Large intestine (tissue), 3 donors: ENCODE measurements around the gene TOGARAM2. TPM values are rescaled to one million over a fixed set of nuclear protein-coding genes. Genes with fewer than 3 reads are reported as not detected.

Experiments
- DNase-seq, 2 donors: peaks; one replicate each; pipeline versions ENCODE4 v3.0.0 to v3.0.0-alpha.2; 2013
- H3K27ac ChIP-seq: one replicate; pipeline ENCODE4 v1.5.1; 2013; ENCODE audit warnings: low read length
- H3K27me3 ChIP-seq: 2 replicates; pipeline ENCODE4 v1.6.1; 2013; ENCODE audit warnings: low read length; ENCODE audit not compliant: control insufficient read depth, insufficient read depth
- H3K36me3 ChIP-seq: 2 replicates; pipeline ENCODE4 v1.6.1; 2013; ENCODE audit warnings: low read length; ENCODE audit not compliant: control insufficient read depth, insufficient read depth
- H3K4me1 ChIP-seq: one replicate; pipeline ENCODE4 v1.6.1; 2013; ENCODE audit warnings: low read length; ENCODE audit not compliant: control insufficient read depth, insufficient read depth
- H3K4me3 ChIP-seq: one replicate; pipeline ENCODE4 v1.5.1; 2013; ENCODE audit warnings: low read length
- H3K9me3 ChIP-seq: one replicate; pipeline ENCODE4 v1.6.1; 2013; ENCODE audit warnings: mild to moderate bottlenecking, low read depth, low read length, moderate library complexity; ENCODE audit not compliant: control insufficient read depth
- WGBS: methylation state at CpG from one replicate; pipeline ENCODE4 v1.1.5; 2013; ENCODE audit warnings: low lambda C conversion rate; ENCODE audit not compliant: insufficient coverage; 5-methylcytosine and 5-hydroxymethylcytosine counted together
- polyA plus RNA-seq: library from polyadenylated mRNA; unstranded; fragments of 120-200 nt; gene quantifications from one replicate; pipeline ENCODE4 v1.2.1, GENCODE V29; 2013

The TOGARAM2 gene
- polyA plus RNA-seq, 1 donor, result 2.1 TPM

DNA sequence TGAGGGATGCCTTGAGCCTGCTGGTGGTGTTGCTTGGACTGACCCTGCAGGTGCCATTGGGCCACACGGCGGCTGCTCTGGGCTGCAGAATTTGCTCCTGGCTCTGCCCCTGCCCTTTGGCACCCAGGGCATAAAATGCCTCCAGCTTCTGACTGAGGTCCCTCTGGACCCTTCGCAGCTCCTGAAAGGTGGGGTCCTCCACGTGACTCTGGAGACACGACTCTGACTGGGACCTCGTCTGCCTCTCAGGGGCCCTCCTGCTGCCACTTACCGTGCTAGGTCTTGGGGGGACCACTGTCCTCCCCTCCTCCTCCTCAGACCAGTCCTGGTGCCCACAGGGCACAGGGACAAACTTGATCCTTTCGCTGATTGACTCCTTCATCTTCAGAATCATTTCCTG lies 91.2 kb downstream of the TOGARAM2 start:
- H3K36me3 ChIP-seq, result no peaks in the 10 kb centered on the region
- DNase-seq, result no peak
- H3K9me3 ChIP-seq, result no peaks in the 10 kb centered on the region
- H3K4me1 ChIP-seq, result no peaks in the 10 kb centered on the region
- no peaks in the 10 kb centered on the region for H3K27me3 ChIP-seq
- H3K27ac ChIP-seq, result no peak overlapping the region
- H3K4me3 ChIP-seq, result no peak overlapping the region
- WGBS, result no CpG with 5 or more reads among the region's 8 CpGs

DNA sequence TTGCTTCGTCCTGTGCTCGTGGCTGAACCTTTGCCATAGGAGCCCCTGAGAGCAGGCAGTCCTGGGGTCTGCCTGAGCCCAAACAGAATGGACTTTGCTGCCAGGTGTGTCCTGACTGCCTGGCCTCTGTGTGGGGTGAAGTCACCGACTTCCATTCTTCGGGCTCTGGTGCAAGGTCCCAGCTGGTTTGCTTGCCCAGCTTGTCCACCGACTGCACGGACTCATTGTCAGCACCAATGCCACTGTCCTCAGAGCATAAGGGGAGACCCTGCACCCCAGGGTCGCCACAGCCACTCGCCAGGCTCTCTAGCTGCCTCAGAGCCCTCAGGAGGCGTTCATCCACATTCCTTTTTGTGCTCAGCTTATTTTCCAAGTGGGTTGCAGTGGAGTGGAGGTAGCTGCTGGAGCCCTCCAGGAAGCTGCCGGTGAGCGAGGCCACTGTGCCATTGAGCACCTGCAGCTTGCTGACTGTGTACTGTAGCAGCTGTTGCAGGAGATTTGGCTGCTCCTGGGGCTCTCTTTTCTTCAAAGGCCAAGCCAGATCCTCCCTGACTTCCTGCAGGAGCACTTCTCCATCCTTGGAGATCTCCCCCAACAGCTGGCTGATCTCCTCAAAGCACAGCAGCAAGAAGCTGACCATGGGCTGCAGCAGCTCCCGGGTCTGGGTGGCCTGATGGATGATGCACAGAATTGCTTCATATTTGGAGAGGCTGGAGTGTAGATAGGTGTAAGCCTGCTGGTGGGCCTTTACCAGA lies 92.0 kb downstream of the TOGARAM2 start:
- no CpG with 5 or more reads among the region's 12 CpGs for WGBS
- Histone ChIP-seq H3K27ac (no peak overlapping the region), H3K4me1 (no peaks in the 10 kb centered on the region), H3K36me3 (no peaks in the 10 kb centered on the region), H3K4me3 (no peak overlapping the region), H3K9me3 (no peaks in the 10 kb centered on the region), H3K27me3 (no peaks in the 10 kb centered on the region)
- DNase-seq, result no peak

- H3K27me3 ChIP-seq, result no peaks in the 10 kb centered on the region
- no peak overlapping the region for H3K27ac ChIP-seq
- no peaks in the 10 kb centered on the region for H3K9me3 ChIP-seq
- H3K4me1 ChIP-seq, result no peaks in the 10 kb centered on the region
- 83% methylated on average over 1 of the region's 4 CpGs for WGBS
- no peak overlapping the region for H3K4me3 ChIP-seq
- H3K36me3 ChIP-seq, result no peaks in the 10 kb centered on the region
- no peak for DNase-seq
Observed at GRCh38 chr2:29073933-29074332, 92.8 kb downstream of the TOGARAM2 start.

DNA sequence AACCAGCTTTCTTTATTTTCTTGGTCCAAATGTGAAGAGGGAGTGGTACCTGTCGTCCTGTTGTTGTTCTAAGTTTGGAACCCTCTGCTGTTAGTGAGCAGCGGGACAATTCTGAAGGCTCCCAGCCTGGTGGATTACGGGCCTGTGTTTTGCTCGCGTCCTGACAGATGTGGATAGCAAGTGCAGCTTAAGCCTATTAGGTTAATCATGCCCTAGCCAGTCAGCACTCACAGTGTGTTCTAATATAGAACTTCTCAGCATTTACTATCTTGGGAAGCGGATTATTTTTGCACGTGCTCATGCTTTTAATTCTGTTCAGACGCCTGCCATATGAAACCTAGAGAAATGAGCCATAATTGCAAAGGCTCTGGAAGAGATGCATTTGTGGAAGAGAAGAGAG lies 93.3 kb downstream of the TOGARAM2 start, which contains the start of gene PCARE:
Gene PCARE, minus strand, starts transcription at position 113 of the 400 bp plus-strand sequence. CDS start 262 bp downstream, outside the sequence.
- Histone ChIP-seq H3K4me3 (no peak within 1 kb of the TSS), H3K27me3 (no peaks in the 10 kb centered on the region), H3K27ac (no peak within 1 kb of the TSS), H3K9me3 (no peaks in the 10 kb centered on the region), H3K36me3 (no peaks in the 10 kb centered on the region), H3K4me1 (no peaks in the 10 kb centered on the region)
- DNase-seq, result no peak
- no CpG with 5 or more reads among the region's 8 CpGs for WGBS

DNA sequence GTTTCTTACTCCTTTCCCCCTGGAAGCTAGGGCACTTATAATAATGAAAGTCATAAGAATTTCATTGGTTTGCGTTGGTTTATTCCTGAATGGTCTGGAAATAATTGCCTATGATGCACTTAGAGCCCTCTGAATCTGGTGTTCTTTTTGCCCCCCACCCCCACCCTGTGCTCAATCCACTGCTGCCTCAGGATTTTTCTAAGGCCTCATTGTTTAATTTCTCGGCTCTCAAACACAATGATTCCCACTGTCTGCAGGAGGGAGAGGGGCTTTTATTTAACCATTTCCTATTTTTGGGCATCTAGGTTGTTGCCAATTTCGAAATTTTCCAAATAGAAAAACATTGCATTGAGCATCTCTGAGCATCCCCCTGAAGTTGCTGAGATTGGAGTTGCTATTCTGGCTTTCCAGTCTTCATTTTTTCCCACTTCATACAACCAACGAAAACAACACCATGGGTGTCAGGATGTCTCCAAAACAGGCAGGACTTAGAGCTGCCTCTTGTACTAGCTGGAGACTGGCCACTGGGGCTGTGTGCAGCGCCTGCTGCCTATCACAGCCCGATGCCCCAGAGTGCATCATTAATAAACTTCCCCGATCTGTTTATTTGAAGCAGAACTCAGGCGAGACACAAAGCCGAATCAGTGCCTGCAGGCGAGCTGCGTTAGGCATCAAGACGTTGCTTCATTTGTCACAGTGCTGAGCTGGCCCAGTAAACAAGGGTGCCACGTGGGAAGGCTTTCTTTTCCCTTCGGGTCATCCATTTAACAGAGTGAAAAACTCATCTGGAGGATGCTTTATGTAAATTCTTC lies 95.0 kb downstream of the TOGARAM2 start:
- H3K27ac ChIP-seq, result no peak overlapping the region

DNA sequence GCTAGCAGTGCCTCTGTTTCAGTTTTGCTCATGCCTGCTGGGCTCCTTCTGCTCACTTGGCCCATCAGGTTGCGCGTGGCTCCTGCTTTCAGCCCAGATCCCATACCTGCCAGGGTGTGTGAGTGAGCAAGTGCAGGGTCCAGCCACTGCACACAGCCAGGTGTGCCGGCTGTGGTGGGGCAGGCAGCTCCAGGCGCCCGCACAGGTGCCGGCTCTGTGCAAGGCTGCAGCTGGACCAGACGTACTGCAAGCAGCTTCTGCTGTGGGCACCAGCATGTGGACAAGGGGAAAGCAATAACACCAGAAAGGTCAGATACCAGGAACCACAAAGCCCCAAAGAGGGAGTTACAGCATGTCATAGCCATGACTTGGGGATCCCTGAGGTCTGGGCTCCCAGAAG lies 98.8 kb downstream of the TOGARAM2 start:
- DNase-seq, result no peak
- Histone ChIP-seq H3K4me1 (no peaks in the 10 kb centered on the region), H3K27me3 (no peaks in the 10 kb centered on the region), H3K36me3 (no peaks in the 10 kb centered on the region), H3K27ac (no peak overlapping the region), H3K9me3 (peaks cover 5% of the 10 kb centered on the region), H3K4me3 (no peak overlapping the region)
- no CpG with 5 or more reads among the region's 7 CpGs for WGBS

More for the DNA sequence above, 95.0 kb downstream of the TOGARAM2 start:
- Histone ChIP-seq H3K4me3 (no peak overlapping the region), H3K27me3 (no peaks in the 10 kb centered on the region), H3K9me3 (peaks cover 5% of the 10 kb centered on the region), H3K36me3 (no peaks in the 10 kb centered on the region), H3K4me1 (no peaks in the 10 kb centered on the region)
- WGBS, result 50% methylated on average over 1 of the region's 14 CpGs
- no peak for DNase-seq

- no peak overlapping the region for H3K27ac ChIP-seq
- DNase-seq, result no peak
- WGBS, result no CpG with 5 or more reads among the region's 12 CpGs
- no peaks in the 10 kb centered on the region for H3K36me3 ChIP-seq
- peaks cover 5% of the 10 kb centered on the region for H3K9me3 ChIP-seq
- H3K4me3 ChIP-seq, result no peak overlapping the region
- no peaks in the 10 kb centered on the region for H3K27me3 ChIP-seq
- no peaks in the 10 kb centered on the region for H3K4me1 ChIP-seq
Observed at GRCh38 chr2:29080886-29081743, 100.0 kb downstream of the TOGARAM2 start.

DNA sequence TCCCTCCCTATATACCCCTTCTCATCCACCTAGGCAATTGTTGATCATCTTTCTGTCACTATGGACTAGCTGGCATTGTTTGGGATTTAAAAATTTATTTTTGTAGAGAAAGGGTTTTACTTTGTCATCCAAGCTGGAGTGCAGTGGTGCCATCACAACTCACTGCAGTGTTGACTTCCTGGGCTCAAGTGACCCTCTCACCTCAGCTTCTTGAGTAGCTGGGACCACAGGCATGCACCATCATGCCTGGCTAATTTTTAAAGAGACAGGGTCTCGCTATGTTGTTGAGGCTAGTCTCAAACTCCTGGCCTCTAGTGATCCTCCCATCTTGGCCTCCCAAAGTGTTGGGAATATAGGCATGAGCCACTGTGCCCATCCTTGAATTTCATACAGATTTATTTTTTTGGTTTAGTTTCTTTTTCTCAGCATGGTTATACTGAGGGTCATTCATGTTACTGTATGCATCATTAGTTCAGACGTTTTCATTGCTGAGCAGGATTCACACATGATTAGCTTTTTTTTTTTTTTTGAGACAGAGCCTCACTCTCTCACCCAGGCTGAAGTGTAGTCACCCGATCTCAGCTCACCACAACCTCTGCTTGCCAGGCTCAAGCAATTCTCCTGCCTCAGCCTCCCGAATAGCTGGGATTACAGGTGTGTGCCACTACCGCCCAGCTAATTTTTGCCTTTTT lies 101.9 kb downstream of the TOGARAM2 start:
- no peak overlapping the region for H3K27ac ChIP-seq
- H3K27me3 ChIP-seq, result no peaks in the 10 kb centered on the region
- no peak for DNase-seq
- no peak overlapping the region for H3K4me3 ChIP-seq
- no peaks in the 10 kb centered on the region for H3K36me3 ChIP-seq
- no peaks in the 10 kb centered on the region for H3K4me1 ChIP-seq
- H3K9me3 ChIP-seq, result peaks cover 5% of the 10 kb centered on the region
- WGBS, result 60% methylated on average over 1 of the region's 5 CpGs

DNA sequence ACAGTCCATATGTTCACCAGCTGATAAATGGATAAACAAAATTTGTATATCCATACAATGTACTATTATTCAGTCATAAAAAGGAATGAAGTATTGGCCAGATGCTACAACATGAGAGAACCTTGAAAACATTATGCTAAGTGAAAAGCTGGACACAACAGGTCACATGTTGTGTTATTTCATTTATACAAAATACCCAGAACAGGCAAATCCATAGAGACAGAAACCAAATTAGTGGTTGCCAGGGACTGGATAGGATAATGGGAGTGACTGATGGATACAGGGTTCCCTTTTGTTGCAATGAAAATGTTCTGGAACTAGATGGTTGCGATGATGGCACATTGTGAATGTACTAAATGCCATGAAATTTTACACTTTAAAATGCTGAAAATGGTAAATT lies 103.5 kb downstream of the TOGARAM2 start:
- DNase-seq, result no peak
- WGBS, result no CpG with 5 or more reads among the region's 1 CpG
- Histone ChIP-seq H3K4me3 (no peak overlapping the region), H3K27ac (no peak overlapping the region), H3K9me3 (peaks cover 5% of the 10 kb centered on the region), H3K27me3 (no peaks in the 10 kb centered on the region), H3K36me3 (no peaks in the 10 kb centered on the region), H3K4me1 (no peaks in the 10 kb centered on the region)
